HG03457 (cell line): ENCODE results near the gene METTL24.

Experiments used
- ATAC-seq: cut with Tn5 transposase; IDR thresholded peaks from one replicate; pipeline ENCODE4 v1.9.1; 2021; ENCODE audit warnings: moderate number of reproducible peaks; ENCODE audit not compliant: unreplicated experiment

Gene METTL24

GRCh38 chr6:110357664-110358552 is at the start of gene METTL24:
Gene METTL24, minus strand, starts transcription at chr6:110358349. Its CDS starts 77 bp downstream, at chr6:110358272.
- ATAC-seq = no peak

- ATAC-seq = no peak
These were observed 46.5 kb upstream of the METTL24 start for GRCh38 chr6:110404607-110405006.

GRCh38 chr6:110401585-110402176 is 43.5 kb upstream of the METTL24 start:
- ATAC-seq = no peak

DNA sequence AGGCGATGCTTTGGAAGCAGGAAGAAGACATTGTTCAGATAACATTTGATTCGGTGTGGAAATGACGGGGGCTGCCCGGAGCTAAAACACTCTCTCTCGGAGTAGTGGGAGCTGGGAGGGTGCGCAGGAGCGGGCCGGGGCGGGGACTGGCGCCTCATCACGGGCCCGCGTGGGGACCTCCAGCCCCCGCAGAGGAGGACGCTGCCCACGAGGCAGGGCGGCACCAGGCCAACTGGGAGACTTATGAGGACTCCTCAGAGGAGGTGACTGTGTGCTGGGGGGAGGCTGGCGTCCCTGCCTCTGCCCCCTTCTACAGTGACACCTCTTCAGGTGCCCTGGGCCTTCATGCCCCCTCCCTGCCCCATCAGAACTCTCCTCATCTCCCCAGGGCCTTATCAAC is 42.1 kb upstream of the METTL24 start:
- ATAC-seq = no peak

DNA sequence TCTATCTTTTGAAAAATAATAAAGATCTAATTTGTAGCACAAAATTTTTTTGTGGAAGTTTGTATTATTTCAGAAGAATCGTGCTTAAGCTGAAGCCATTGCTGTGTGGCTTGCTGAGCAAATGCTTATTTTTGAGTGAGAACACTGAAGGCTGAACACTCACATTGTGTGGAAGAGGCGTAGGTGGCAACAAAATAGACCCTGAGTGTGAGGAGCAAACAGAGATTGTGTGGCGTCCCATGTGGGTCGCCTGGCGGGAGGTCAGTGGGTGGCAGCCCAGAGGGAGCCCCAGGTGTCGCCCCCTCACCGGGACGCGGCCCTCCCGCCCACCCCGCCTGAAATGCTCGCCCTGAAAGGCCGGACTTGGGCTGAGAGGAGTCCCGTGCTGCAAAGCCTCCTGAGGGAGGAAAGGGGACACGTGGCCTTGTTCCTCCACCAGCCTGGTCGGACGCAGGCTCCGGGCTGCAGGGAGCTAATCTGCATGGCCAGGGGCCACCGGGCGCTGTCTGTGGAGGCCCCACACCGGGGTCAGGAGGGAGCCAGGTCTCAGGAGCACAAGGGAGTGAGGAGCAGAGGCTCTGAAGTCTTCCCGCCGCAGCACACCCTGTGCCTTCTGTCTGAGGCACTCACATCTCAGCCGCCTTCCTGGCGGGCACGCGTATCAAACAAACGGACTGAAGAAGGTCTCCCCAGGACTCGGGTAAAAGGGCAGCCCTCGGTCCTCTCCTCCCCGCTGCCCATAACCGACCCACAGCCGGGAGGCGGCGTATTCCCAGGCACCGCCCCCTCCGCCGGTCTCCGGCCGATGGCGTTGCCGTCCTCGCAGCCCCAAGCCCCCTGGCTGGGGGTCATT is 41.3 kb upstream of the METTL24 start:
- no peak for ATAC-seq

DNA sequence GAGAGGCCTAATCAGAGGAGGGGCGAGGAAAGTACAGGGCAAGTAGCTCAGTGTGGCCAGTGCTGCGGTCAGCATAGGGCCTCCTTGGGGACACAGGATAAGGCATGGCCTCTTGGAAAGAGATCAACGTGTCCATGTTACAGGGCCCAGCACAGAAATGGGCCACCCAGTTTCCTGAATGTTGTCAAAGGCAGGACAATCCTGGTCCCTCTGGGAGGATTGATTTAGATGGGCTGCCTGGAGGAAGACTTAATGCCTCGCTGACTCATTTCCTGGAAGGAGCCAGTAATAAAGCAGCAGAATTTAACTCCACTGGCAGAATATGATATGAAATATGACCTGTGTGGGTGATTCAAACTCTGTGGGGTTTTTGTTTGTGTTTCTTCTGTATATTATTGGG is 40.6 kb upstream of the METTL24 start:
- no peak for ATAC-seq

DNA sequence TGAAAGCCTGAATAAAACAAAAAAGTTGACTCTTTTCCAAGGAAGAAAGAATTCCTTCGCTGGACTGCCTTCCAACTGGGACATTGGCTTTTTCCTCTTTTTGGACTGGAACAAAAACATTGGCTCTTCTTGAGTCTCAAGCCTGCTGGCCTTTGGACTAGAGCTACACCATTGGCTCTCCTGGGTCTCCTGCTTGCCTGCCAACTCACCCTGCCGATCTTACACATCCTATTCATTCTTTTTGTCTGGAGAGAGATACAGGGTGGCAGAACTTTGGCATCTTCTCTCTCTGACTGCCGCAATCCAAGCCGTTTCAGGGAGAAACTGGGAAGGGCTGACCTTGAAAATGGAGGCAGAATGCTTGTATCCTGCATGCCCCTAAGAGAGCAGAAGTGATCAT is 37.1 kb upstream of the METTL24 start:
- ATAC-seq = no peak

GRCh38 chr6:110394409-110394808 is 36.3 kb upstream of the METTL24 start:
- ATAC-seq = no peak

GRCh38 chr6:110392727-110393126 is 34.6 kb upstream of the METTL24 start:
- ATAC-seq = no peak

- no peak for ATAC-seq
These were observed 32.3 kb upstream of the METTL24 start for GRCh38 chr6:110390404-110390803.

DNA sequence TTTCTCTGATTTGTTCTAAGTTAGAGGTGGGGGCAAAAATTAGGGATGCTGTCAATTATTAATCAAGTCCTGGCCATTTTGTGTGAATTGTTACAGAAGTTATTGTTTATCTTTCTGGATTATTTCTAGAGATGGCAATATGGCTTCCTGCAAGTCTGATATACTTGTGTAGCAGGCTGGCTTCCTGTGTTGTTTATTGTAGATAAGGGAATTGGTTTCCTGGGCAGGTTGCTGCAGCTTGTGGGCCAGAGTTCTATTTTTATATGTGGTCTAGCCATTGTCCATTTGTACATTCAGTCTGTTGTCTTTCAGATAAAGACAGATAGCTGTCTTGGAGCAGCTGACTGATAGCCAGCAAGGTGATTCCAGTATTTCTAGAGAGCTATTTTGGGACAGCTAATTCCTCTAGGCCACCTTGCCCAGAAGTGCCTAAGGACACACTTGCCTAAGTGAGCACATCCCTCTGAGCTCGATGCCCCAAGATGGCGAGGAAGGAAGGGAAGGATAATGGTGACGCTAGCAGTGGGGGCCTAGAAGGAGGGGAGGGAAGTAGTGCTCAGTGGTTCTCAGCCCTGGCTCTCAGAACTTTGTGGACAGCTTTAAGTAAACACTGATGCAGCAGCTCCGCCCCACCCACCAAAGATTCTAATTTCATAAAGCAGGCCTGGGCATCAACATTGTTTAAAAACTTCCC is 31.7 kb upstream of the METTL24 start:
- ATAC-seq = no peak

DNA sequence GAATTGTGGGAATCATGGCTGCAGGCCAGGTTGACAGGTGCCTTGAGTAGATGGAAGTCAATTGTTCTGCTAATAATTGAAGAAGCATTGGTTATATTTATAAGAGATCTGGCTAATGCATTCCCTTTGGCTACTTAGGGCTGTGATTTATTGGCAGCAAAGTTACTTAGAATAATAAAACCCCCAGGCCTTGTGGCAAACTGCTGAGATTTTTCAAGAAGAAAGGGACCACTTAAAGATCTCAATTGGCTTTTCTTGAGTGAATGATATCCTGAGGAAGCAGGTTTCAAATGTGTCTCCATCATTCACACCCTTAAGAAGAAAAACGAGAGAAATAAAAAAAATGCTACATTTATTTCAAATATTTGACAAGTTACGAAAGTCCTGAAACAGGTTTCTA is 29.8 kb upstream of the METTL24 start:
- no peak for ATAC-seq

DNA sequence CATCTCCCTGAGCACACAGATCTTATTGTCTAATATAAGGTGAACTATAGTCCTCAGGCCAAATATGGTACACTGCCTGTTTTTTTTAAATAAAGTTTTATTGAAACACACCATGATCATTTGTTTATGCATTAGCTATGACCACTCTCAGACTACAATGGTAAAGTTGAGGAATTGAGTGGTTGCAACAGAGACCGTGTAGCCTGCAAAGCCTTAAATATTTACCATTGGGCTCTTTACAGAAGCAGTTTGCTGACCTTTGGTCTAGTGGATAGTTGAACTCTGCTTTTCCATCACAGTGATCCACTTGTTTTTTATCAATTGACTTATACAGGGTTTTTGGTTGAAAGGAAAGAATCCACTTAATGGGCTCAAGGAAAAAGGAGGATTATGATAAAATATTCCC is 27.3 kb upstream of the METTL24 start:
- ATAC-seq = no peak

- no peak for ATAC-seq
These were observed 20.4 kb upstream of the METTL24 start for GRCh38 chr6:110378552-110378951.

- no peak for ATAC-seq
These were observed 10.9 kb upstream of the METTL24 start for GRCh38 chr6:110369066-110369465.

DNA sequence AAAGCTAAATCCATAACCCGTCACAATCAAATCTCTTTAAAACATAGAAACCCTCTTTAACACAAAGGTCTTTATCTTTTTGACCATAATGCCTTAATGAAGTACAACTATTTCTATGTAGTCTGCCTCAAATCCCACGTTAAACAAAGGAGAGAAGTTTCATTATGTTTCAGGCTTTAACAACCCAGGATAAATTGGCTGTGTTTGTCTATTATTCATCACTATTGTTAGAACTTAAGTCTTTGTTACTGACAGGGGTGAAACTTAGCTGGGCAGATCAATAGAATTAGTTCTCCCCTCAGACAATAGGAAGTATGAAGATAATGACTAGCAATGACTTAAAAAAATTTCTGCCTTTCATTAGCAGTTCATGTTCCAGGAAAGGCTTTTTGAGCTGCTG is 10.1 kb upstream of the METTL24 start:
- no peak for ATAC-seq

DNA sequence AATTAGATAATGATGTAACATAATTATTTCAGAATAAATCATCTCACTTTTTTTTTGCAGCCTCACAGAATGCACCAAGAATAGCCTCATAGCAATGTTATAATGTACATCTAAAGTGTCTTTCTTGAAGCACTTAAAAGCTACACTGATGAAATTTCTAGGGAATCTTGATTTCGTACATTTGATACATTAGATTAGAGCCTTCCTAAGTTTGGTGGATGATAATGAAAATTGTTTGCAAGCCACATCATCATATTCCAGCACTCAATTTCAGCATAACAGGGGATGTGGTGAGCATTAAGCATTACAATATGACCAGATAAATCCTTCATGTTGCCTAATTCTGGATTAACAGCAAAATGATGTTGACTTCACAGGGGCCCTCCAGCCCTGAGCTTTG is 9.7 kb upstream of the METTL24 start:
- no peak for ATAC-seq

DNA sequence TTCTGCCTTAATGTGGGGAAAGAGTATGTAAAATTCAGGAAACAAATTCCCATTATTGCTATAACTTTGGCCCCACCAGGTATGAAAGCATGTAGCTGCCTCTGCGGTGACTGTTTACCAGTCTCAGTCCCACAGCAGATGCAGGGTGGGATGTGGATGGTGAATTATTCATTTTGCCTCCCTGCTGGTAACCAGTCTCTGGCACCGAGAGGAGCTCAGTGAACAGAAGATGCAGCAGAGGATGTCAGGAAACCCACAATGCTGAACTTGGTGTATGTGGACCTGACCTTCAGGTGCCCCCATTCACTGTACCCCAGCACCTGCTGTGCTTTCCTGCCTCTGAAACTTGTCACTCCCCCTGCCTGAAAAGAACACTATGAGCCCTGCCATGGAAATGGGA is 8.8 kb upstream of the METTL24 start:
- no peak for ATAC-seq

- no peak for ATAC-seq
These were observed 8.1 kb upstream of the METTL24 start for GRCh38 chr6:110366256-110366655.

DNA sequence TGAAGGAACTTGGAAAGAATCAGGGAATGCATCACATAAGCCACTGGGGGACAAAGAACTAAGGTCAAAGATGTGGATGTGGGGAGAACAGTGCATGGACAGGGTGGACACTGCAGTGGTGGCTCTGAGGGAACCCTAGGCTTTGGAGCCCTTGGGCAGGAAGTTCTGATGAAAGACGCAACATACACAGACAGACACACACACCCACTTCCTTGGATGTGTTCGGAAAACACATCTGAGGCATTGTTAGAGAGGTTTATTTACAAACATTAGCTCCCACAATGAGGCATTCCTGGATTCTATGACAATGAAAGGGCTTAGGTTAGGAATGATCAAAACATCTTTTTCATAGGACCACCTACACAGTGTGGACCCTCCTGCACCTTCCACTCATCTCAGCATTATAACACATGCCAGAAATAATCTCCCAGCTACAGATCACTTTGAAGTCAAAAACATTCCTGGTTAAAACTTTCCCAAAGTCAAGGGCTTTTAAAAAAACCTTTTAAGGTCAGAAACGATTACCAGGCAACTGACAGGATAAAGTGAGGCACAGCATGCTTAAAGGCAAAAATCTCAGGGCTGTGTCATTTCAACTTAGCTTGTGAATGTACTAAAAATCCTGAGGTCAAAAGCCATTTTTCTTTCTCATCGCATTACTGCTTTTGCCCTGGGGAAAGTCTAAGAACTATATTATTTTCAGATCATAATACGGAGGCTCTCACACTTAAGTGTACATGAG is 6.4 kb upstream of the METTL24 start:
- ATAC-seq = no peak
